Testis (tissue), 3 donors: ENCODE data around the gene SMURF1. TPM values are rescaled to one million over a fixed set of nuclear protein-coding genes. Genes with fewer than 3 reads are reported as not detected.

Experiments used
- DNase-seq: peaks from one replicate; pipeline ENCODE4 v3.0.0-alpha.2; 2019
- H3K27ac ChIP-seq, 2 donors: fragments of 200-600 bp; sonication (generic); one replicate each; pipeline ENCODE4 v1.5.1; 2019
- H3K27me3 ChIP-seq: fragments of 200-600 bp; sonication (generic); one replicate; pipeline ENCODE4 v1.5.1; 2019
- H3K36me3 ChIP-seq: fragments of 200-600 bp; sonication (generic); one replicate; pipeline ENCODE4 v1.5.1; 2017; ENCODE audit warnings: low read depth; ENCODE audit errors: missing control alignments
- H3K4me1 ChIP-seq: fragments of 200-600 bp; sonication (generic); one replicate; pipeline ENCODE4 v1.5.1; 2019
- H3K4me3 ChIP-seq, 2 donors: fragments of 200-600 bp; sonication (generic); one replicate each; pipeline ENCODE4 v1.5.1; 2017 to 2019
- H3K9me3 ChIP-seq: fragments of 200-600 bp; sonication (generic); one replicate; pipeline ENCODE4 v1.5.1; 2017
- CTCF ChIP-seq, 3 experiments: fragments of 450-650 bp in 2 of 3; fragments of 200-600 bp in 1 of 3; sonication (generic) in 1 of 3; IDR thresholded peaks; one replicate each; pipeline ENCODE4 v1.5.1; 2016 to 2019; ENCODE audit warnings: antibody characterized with exemption in 3 of 3, mild to moderate bottlenecking in 2 of 3, moderate library complexity in 1 of 3
- POLR2A ChIP-seq: fragments of 450-650 bp; IDR thresholded peaks from one replicate; pipeline ENCODE4 v1.6.1; 2017; ENCODE audit warnings: antibody characterized with exemption, mild to moderate bottlenecking, moderate library complexity
- WGBS, 2 donors: methylation state at CpG; one replicate each; pipeline ENCODE4 v1.1.5; 2018; 5-methylcytosine and 5-hydroxymethylcytosine counted together
- intact Hi-C: fragments of 100-400 bp; cut with DNase I; formaldehyde crosslinking; loops from one replicate; pipeline ENCODE4 v1.15.1; 2023; ENCODE audit warnings: low total_unique reads
- polyA plus RNA-seq: library from polyadenylated mRNA; stranded (reverse); fragments of 350-450 nt; fragmentation: Illumina TruSeq; extraction: RNeasy Lipid Tissue Mini Kit (QIAGEN cat#74804); gene quantifications from one replicate; pipeline ENCODE4 v1.2.3, GENCODE V29; 2014; ENCODE audit warnings: low read depth, low replicate concordance; ENCODE audit not compliant: insufficient read depth
- total RNA-seq, 2 donors: library from RNA; depleted of rRNA; stranded (reverse); fragments of >200 nt; gene quantifications; one replicate each; pipeline ENCODE4 v1.2.3, GENCODE V29; 2016

SMURF1 gene
- total and polyA plus RNA-seq, 3 donors from 2014 or later = 34.5 to 79.5 (median 46.9) TPM

- no peak for TF ChIP-seq CTCF (IDR thresholded peaks at IDR 0.05)
- no peak for TF ChIP-seq POLR2A
- DNase-seq = no peak
- H3K36me3 ChIP-seq = no peaks in the 10 kb centered on the region
- no peaks in the 10 kb centered on the region for H3K9me3 ChIP-seq
- peaks cover 21% of the 10 kb centered on the region for H3K4me1 ChIP-seq
- intact Hi-C loops = no loop called here
- 74 to 75% methylated on average over 3 of the region's 3 CpGs for WGBS, 2 donors
- no peaks in the 10 kb centered on the region for H3K27me3 ChIP-seq
- no peak overlapping the region for H3K4me3 ChIP-seq
- peak overlapping the region in 1 of 2 donors; percentile 85 for H3K27ac ChIP-seq
Observed at GRCh38 chr7:99098286-99098823, 45.6 kb downstream of the SMURF1 start.

DNA sequence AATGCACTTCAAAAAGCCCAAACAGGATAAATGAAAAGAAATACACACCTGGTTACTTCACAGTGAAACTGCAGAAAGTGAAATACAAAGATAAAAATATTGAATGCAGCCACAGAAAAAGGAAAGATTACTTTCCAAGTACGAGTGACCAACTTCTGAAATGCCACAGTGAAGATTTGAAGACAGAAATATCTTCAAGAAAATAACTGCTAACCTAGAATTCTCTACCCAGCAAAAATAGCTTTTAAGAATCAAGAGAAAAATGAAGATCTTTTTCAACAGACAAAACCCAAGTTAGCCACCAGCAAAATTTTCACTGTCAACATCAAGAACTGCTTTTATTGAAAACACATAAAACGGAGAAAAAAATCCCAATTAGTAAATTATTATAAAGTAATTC is 46.2 kb downstream of the SMURF1 start:
- H3K36me3 ChIP-seq = no peaks in the 10 kb centered on the region
- intact Hi-C loops = no loop called here
- H3K9me3 ChIP-seq = no peaks in the 10 kb centered on the region
- H3K4me1 ChIP-seq = peaks cover 21% of the 10 kb centered on the region
- 88 to 92% methylated on average over 2 of the region's 2 CpGs for WGBS, 2 donors
- no peaks in the 10 kb centered on the region for H3K27me3 ChIP-seq
- no peak overlapping the region for H3K4me3 ChIP-seq
- no peak for DNase-seq
- H3K27ac ChIP-seq = peak overlapping the region; percentile 64 to 85
- TF ChIP-seq CTCF (IDR thresholded peaks at IDR 0.05) = no peak
- no peak for TF ChIP-seq POLR2A

GRCh38 chr7:99096124-99096887 is 47.6 kb downstream of the SMURF1 start:
- Histone ChIP-seq H3K4me3 (no peak overlapping the region), H3K36me3 (no peaks in the 10 kb centered on the region), H3K4me1 (peaks cover 21% of the 10 kb centered on the region), H3K27ac (peak overlapping the region; percentile 85), H3K9me3 (no peaks in the 10 kb centered on the region), H3K27me3 (no peaks in the 10 kb centered on the region)
- intact Hi-C loops = no loop called here
- TF ChIP-seq CTCF (IDR thresholded peaks at IDR 0.05) (no peak), POLR2A (no peak)
- DNase-seq = peak; percentile 28
- WGBS, 2 donors = 60 to 70% methylated on average over 6 of the region's 6 CpGs

DNA sequence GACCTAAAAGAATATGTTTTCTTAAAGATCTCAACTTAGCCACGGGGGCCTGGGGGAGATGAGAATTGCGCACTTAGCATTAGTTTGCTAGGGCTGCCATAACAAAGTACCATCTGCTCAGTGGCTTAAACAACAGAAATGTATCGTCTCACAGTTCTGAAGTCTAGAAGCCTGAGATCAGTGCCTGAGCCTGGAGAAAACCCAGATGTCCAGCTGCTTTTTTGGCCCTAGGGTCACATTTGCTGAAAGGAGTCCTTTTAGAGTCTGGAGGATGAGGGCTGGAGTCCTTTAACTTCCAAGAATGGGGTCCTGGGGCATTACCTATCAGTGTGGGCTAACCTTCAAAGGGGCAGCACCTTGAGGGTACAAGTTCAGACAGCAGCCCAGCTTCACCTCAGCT is 48.2 kb downstream of the SMURF1 start:
- 30 to 34% methylated on average over 3 of the region's 3 CpGs for WGBS, 2 donors
- H3K9me3 ChIP-seq = no peaks in the 10 kb centered on the region
- peaks cover 21% of the 10 kb centered on the region for H3K4me1 ChIP-seq
- DNase-seq = peak; percentile 57
- H3K27ac ChIP-seq = peak overlapping the region; percentile 85
- H3K4me3 ChIP-seq = no peak overlapping the region
- no peaks in the 10 kb centered on the region for H3K36me3 ChIP-seq
- no peaks in the 10 kb centered on the region for H3K27me3 ChIP-seq
- TF ChIP-seq POLR2A (no peak), CTCF (IDR thresholded peaks at IDR 0.05) (no peak)
- intact Hi-C loops = no loop called here

DNA sequence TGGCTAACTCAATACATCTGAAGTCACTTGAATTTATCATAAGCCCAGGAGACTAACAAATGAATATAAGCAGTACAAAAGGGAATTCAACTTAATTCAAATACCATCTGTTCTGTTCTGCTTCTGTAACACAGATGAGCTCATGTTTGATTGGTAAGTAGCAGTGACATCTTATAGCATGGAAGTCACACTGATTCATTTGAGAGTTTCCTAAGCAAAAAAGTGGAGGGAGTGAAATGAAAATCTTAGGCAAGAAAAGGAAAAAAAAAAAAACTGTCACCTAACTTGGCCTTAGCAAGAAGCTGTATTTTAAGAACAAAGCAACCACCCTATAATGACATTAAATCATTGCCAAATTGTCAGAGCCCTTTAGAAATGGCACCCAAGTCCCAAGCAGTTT is 49.5 kb downstream of the SMURF1 start:
- TF ChIP-seq CTCF (IDR thresholded peaks at IDR 0.05) (no peak), POLR2A (no peak)
- no peak for DNase-seq
- Histone ChIP-seq H3K4me1 (peaks cover 18% of the 10 kb centered on the region), H3K36me3 (no peaks in the 10 kb centered on the region), H3K27me3 (no peaks in the 10 kb centered on the region), H3K27ac (peak overlapping the region; percentile 3 to 85), H3K4me3 (no peak overlapping the region), H3K9me3 (no peaks in the 10 kb centered on the region)
- intact Hi-C loops = no loop called here
